CD4-positive, CD25-positive, alpha-beta regulatory T cell (primary cell): ENCODE results near the gene MAST4. TPM values are rescaled to one million over a fixed set of nuclear protein-coding genes. Genes with fewer than 3 reads are reported as not detected.
A peak's percentile ranks its signal among the peaks of the same experiment; 100 is the strongest.

ENCODE experiments used
- ATAC-seq, 2 donors: fragments of 150-1000 bp; cut with Tn5 transposase; one replicate each; pipeline ENCODE4 v1.10.0; 2021; ENCODE audit warnings: low read depth in 2 of 2, moderate number of reproducible peaks in 2 of 2, moderate library complexity in 1 of 2
- DNase-seq, 3 donors: peaks; one replicate each; pipeline versions ENCODE4 v3.0.0 to v3.0.0-alpha.2; 2012 to 2022; ENCODE audit warnings: mixed read lengths in 1 of 3
- H3K27ac ChIP-seq: one replicate; pipeline ENCODE4 v1.7.0; 2013; ENCODE audit warnings: mild to moderate bottlenecking, low read length; ENCODE audit not compliant: insufficient read depth, poor library complexity, severe bottlenecking
- H3K27me3 ChIP-seq: one replicate; pipeline ENCODE4 v1.7.0; 2013; ENCODE audit warnings: low read length; ENCODE audit not compliant: control insufficient read depth, insufficient read depth
- H3K36me3 ChIP-seq: one replicate; pipeline ENCODE4 v1.7.0; 2013; ENCODE audit warnings: mild to moderate bottlenecking, low read length, moderate library complexity; ENCODE audit not compliant: control insufficient read depth, insufficient read depth
- H3K4me1 ChIP-seq: 2 replicates; pipeline ENCODE4 v1.7.0; 2013; ENCODE audit warnings: mild to moderate bottlenecking, low read length; ENCODE audit not compliant: insufficient read depth, control insufficient read depth, poor library complexity, severe bottlenecking
- H3K4me3 ChIP-seq: one replicate; pipeline ENCODE4 v1.7.0; 2013; ENCODE audit warnings: low read depth, mild to moderate bottlenecking, low read length, moderate library complexity
- H3K9me3 ChIP-seq, 2 experiments: 1 replicate in 1 of 2; 2 replicates in 1 of 2; pipeline ENCODE4 v1.7.0; 2013; ENCODE audit warnings: low read length in 2 of 2, mild to moderate bottlenecking in 1 of 2, moderate library complexity in 1 of 2; ENCODE audit not compliant: control insufficient read depth in 2 of 2
- H3K27ac Mint-ChIP-seq, 3 donors: one replicate each; pipeline ENCODE4 v1.8.0; 2020 to 2022; ENCODE audit warnings: mild to moderate bottlenecking in 3 of 3, mixed read lengths in 3 of 3, moderate library complexity in 2 of 3
- H3K27me3 Mint-ChIP-seq: one replicate; pipeline ENCODE4 v1.8.0; 2022; ENCODE audit warnings: mild to moderate bottlenecking, mixed read lengths
- H3K36me3 Mint-ChIP-seq: one replicate; pipeline ENCODE4 v1.8.0; 2020; ENCODE audit warnings: mixed read lengths
- H3K4me1 Mint-ChIP-seq, 4 donors: one replicate each; pipeline ENCODE4 v1.8.0; 2020 to 2022; ENCODE audit warnings: mixed read lengths in 4 of 4, mild to moderate bottlenecking in 1 of 4
- H3K4me3 Mint-ChIP-seq, 4 donors: one replicate each; pipeline ENCODE4 v1.8.0; 2020 to 2022; ENCODE audit warnings: mild to moderate bottlenecking in 4 of 4, mixed read lengths in 4 of 4, moderate library complexity in 3 of 4
- H3K9me3 Mint-ChIP-seq, 7 donors: one replicate each; pipeline ENCODE4 v1.8.0; 2020 to 2022; ENCODE audit warnings: mixed read lengths in 7 of 7, mild to moderate bottlenecking in 3 of 7, moderate library complexity in 2 of 7
- polyA plus RNA-seq, 4 donors: library from polyadenylated mRNA; unstranded; fragments of 300-500 nt; fragmentation: Illumina TruSeq; gene quantifications; one replicate each; pipeline ENCODE4 v1.2.3, GENCODE V29; 2021
- total RNA-seq: library from RNA; stranded (reverse); gene quantifications from one replicate; pipeline ENCODE4 v1.2.3, GENCODE V29; 2022

MAST4 gene
- total and polyA plus RNA-seq, 5 donors from 2014 or later = 11.7 to 54.1 (median 12.7) TPM

- H3K27me3 Mint-ChIP-seq = no peaks in the 10 kb centered on the region
- ATAC-seq = no peak
- Histone ChIP-seq H3K9me3 (no peaks in the 10 kb centered on the region), H3K27ac (no peak overlapping the region), H3K4me1 (no peaks in the 10 kb centered on the region), H3K4me3 (no peak overlapping the region), H3K27me3 (no peaks in the 10 kb centered on the region), H3K36me3 (peaks cover 89% of the 10 kb centered on the region)
- peaks cover 71% of the 10 kb centered on the region for H3K36me3 Mint-ChIP-seq
- H3K9me3 Mint-ChIP-seq = no peaks in the 10 kb centered on the region
- H3K4me1 Mint-ChIP-seq = no peaks in the 10 kb centered on the region
- no peak overlapping the region for H3K4me3 Mint-ChIP-seq
- peak overlapping the region in 1 of 3 donors; percentile 8 for H3K27ac Mint-ChIP-seq
- DNase-seq = no peak
These were observed 544.2 kb downstream of the MAST4 start for GRCh38 chr5:67140413-67140812.

- no peaks in the 10 kb centered on the region for H3K4me1 Mint-ChIP-seq
- Histone ChIP-seq H3K27me3 (no peaks in the 10 kb centered on the region), H3K4me1 (no peaks in the 10 kb centered on the region), H3K36me3 (peaks cover 90% of the 10 kb centered on the region), H3K27ac (no peak overlapping the region), H3K9me3 (no peaks in the 10 kb centered on the region), H3K4me3 (no peak overlapping the region)
- H3K9me3 Mint-ChIP-seq = no peaks in the 10 kb centered on the region
- H3K36me3 Mint-ChIP-seq = peaks cover 70% of the 10 kb centered on the region
- DNase-seq (no peak), ATAC-seq (no peak)
- peak overlapping the region in 1 of 3 donors; percentile 31 for H3K27ac Mint-ChIP-seq
- no peak overlapping the region for H3K4me3 Mint-ChIP-seq
- H3K27me3 Mint-ChIP-seq = no peaks in the 10 kb centered on the region
These were observed 545.5 kb downstream of the MAST4 start for GRCh38 chr5:67141644-67142043.

GRCh38 chr5:67142816-67143215, 546.6 kb downstream of the MAST4 start:
- H3K4me3 ChIP-seq = no peak overlapping the region
- Mint-ChIP-seq H3K36me3 (peaks cover 73% of the 10 kb centered on the region), H3K27ac (peak overlapping the region in 1 of 3 donors; percentile 46), H3K4me1 (no peaks in the 10 kb centered on the region), H3K9me3 (no peaks in the 10 kb centered on the region), H3K27me3 (no peaks in the 10 kb centered on the region), H3K4me3 (no peak overlapping the region)
- H3K27ac ChIP-seq = no peak overlapping the region
- H3K36me3 ChIP-seq = peaks cover 89% of the 10 kb centered on the region
- H3K27me3 ChIP-seq = no peaks in the 10 kb centered on the region
- no peaks in the 10 kb centered on the region for H3K9me3 ChIP-seq
- no peaks in the 10 kb centered on the region for H3K4me1 ChIP-seq
- DNase-seq (no peak), ATAC-seq (no peak)

GRCh38 chr5:67143549-67143948, 547.4 kb downstream of the MAST4 start:
- peak overlapping the region in 1 of 3 donors; percentile 52 for H3K27ac Mint-ChIP-seq
- H3K9me3 Mint-ChIP-seq = no peaks in the 10 kb centered on the region
- Histone ChIP-seq H3K4me3 (no peak overlapping the region), H3K9me3 (no peaks in the 10 kb centered on the region), H3K4me1 (no peaks in the 10 kb centered on the region), H3K36me3 (peaks cover 90% of the 10 kb centered on the region), H3K27ac (no peak overlapping the region), H3K27me3 (no peaks in the 10 kb centered on the region)
- DNase-seq (no peak), ATAC-seq (no peak)
- H3K4me1 Mint-ChIP-seq = peaks cover 0 to 2% (median under 1%) of the 10 kb centered on the region in 4 donors
- no peak overlapping the region for H3K4me3 Mint-ChIP-seq
- no peaks in the 10 kb centered on the region for H3K27me3 Mint-ChIP-seq
- peaks cover 80% of the 10 kb centered on the region for H3K36me3 Mint-ChIP-seq

GRCh38 chr5:67144183-67144639, 548.0 kb downstream of the MAST4 start:
- H3K4me3 ChIP-seq = no peak overlapping the region
- H3K36me3 ChIP-seq = peaks cover 91% of the 10 kb centered on the region
- H3K4me1 Mint-ChIP-seq = peaks cover 0 to 4% (median 1%) of the 10 kb centered on the region in 4 donors
- no peaks in the 10 kb centered on the region for H3K27me3 ChIP-seq
- H3K9me3 Mint-ChIP-seq = no peaks in the 10 kb centered on the region
- ATAC-seq (no peak), DNase-seq (no peak)
- no peak overlapping the region for H3K27ac ChIP-seq
- no peak overlapping the region for H3K4me3 Mint-ChIP-seq
- no peaks in the 10 kb centered on the region for H3K27me3 Mint-ChIP-seq
- H3K4me1 ChIP-seq = no peaks in the 10 kb centered on the region
- no peaks in the 10 kb centered on the region for H3K9me3 ChIP-seq
- peak overlapping the region in 1 of 3 donors; percentile 24 for H3K27ac Mint-ChIP-seq
- peaks cover 80% of the 10 kb centered on the region for H3K36me3 Mint-ChIP-seq

- H3K27me3 Mint-ChIP-seq = no peaks in the 10 kb centered on the region
- Histone ChIP-seq H3K9me3 (no peaks in the 10 kb centered on the region), H3K27me3 (no peaks in the 10 kb centered on the region), H3K36me3 (peaks cover 97% of the 10 kb centered on the region), H3K27ac (no peak overlapping the region), H3K4me3 (no peak overlapping the region), H3K4me1 (no peaks in the 10 kb centered on the region)
- H3K4me1 Mint-ChIP-seq = peaks cover 0 to 4% (median 1%) of the 10 kb centered on the region in 4 donors
- no peaks in the 10 kb centered on the region for H3K9me3 Mint-ChIP-seq
- DNase-seq = no peak
- ATAC-seq = no peak
- peaks cover 92% of the 10 kb centered on the region for H3K36me3 Mint-ChIP-seq
- no peak overlapping the region for H3K27ac Mint-ChIP-seq
- no peak overlapping the region for H3K4me3 Mint-ChIP-seq
These were observed 550.4 kb downstream of the MAST4 start for GRCh38 chr5:67146574-67146973.

GRCh38 chr5:67146981-67147380, 550.8 kb downstream of the MAST4 start:
- H3K4me3 Mint-ChIP-seq = no peak overlapping the region
- Histone ChIP-seq H3K27me3 (no peaks in the 10 kb centered on the region), H3K36me3 (peaks cover 93% of the 10 kb centered on the region), H3K4me3 (no peak overlapping the region), H3K27ac (no peak overlapping the region), H3K4me1 (no peaks in the 10 kb centered on the region), H3K9me3 (no peaks in the 10 kb centered on the region)
- peaks cover 88% of the 10 kb centered on the region for H3K36me3 Mint-ChIP-seq
- no peaks in the 10 kb centered on the region for H3K9me3 Mint-ChIP-seq
- DNase-seq (no peak), ATAC-seq (no peak)
- H3K27me3 Mint-ChIP-seq = no peaks in the 10 kb centered on the region
- peak overlapping the region in 1 of 3 donors; percentile 49 for H3K27ac Mint-ChIP-seq
- peaks cover 0 to 4% (median 1%) of the 10 kb centered on the region in 4 donors for H3K4me1 Mint-ChIP-seq

GRCh38 chr5:67147760-67148159, 551.6 kb downstream of the MAST4 start:
- Histone ChIP-seq H3K9me3 (no peaks in the 10 kb centered on the region), H3K27ac (no peak overlapping the region), H3K4me3 (no peak overlapping the region), H3K27me3 (no peaks in the 10 kb centered on the region), H3K4me1 (no peaks in the 10 kb centered on the region), H3K36me3 (peaks cover 90% of the 10 kb centered on the region)
- no peaks in the 10 kb centered on the region for H3K27me3 Mint-ChIP-seq
- no peak for DNase-seq
- ATAC-seq = no peak
- H3K4me3 Mint-ChIP-seq = no peak overlapping the region
- H3K4me1 Mint-ChIP-seq = peaks cover 0 to 4% (median 1%) of the 10 kb centered on the region in 4 donors
- no peak overlapping the region for H3K27ac Mint-ChIP-seq
- H3K9me3 Mint-ChIP-seq = no peaks in the 10 kb centered on the region
- peaks cover 83% of the 10 kb centered on the region for H3K36me3 Mint-ChIP-seq
